ACC112 (cell line): ENCODE measurements around the gene SH3RF3.

ENCODE experiments used
- H2AFZ ChIP-seq: fragments of 200-600 bp; sonication (generic); one replicate; pipeline ENCODE4 v1.6.0; 2017; ENCODE audit warnings: antibody characterized with exemption, low read length; ENCODE audit not compliant: unreplicated experiment
- H3K27ac ChIP-seq: fragments of 200-600 bp; sonication (generic); 2 replicates; pipeline ENCODE4 v1.5.1; 2014; ENCODE audit warnings: low read depth, mild to moderate bottlenecking, antibody characterized with exemption, low read length, moderate library complexity
- H3K27me3 ChIP-seq: fragments of 200-600 bp; sonication (generic); 2 replicates; pipeline ENCODE4 v1.6.1; 2014; ENCODE audit warnings: mild to moderate bottlenecking, antibody characterized with exemption, low read length, moderate library complexity, mixed read lengths; ENCODE audit not compliant: insufficient read depth
- H3K36me3 ChIP-seq: fragments of 200-600 bp; sonication (generic); 2 replicates; pipeline ENCODE4 v1.6.1; 2016; ENCODE audit warnings: mild to moderate bottlenecking, antibody characterized with exemption, low read length, moderate library complexity, mixed read lengths; ENCODE audit not compliant: insufficient read depth
- H3K4me1 ChIP-seq: fragments of 200-600 bp; sonication (generic); one replicate; pipeline ENCODE4 v1.6.1; 2016; ENCODE audit warnings: low read length, mixed read lengths; ENCODE audit not compliant: insufficient read depth, unreplicated experiment, control insufficient read depth
- H3K4me3 ChIP-seq: fragments of 200-600 bp; sonication (generic); 2 replicates; pipeline ENCODE4 v1.5.1; 2014; ENCODE audit warnings: mild to moderate bottlenecking, low read depth, low read length
- H3K79me2 ChIP-seq: fragments of 200-600 bp; sonication (generic); one replicate; pipeline ENCODE4 v1.6.0; 2016; ENCODE audit warnings: low read length; ENCODE audit not compliant: control insufficient read depth, unreplicated experiment, insufficient read depth

SH3RF3 gene

DNA sequence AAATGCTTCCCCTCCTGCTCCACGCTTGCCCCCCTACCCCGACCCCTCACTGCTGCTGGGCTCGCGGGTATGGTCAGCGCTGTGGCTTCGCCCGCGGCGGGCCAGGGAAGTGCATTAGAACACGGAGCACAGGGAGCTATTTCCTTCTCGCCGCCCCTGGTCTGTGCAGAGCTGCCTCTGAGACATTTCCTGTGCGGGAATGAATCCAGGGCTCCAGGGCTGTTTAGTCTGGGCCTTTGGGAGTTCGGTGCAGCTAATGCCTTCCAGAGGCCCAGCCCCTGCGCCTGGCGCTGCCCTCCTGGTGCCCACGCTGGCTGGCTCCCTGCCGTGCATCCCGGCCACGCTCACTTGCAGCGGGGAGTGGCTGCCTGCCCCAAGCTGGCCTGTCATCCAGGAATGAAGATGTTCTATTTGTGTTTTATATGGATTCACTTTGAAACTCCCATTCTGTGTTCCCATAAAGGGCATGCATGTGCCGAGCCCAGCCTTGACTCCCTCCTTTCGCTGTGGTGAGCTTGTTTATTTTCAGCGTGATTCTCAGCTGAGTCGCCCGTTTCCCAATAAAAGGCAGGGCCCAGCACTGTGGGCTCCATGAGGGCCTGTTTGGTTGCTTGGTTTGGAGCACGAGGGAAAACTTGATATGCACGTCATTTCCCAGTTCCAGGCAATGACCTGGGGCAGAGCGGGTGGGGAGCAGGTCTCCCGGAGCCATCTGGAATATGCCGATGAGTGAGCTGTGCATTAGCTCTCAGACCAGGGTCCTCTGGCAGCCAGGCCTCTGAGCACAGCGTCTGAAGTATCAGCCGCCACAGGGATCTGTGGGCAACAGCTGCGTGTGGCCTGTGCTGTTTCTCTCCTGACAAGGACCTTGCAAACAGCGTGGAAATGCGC lies 42.7 kb downstream of the SH3RF3 start:
- peak overlapping the region; percentile 63 for H3K4me3 ChIP-seq

DNA sequence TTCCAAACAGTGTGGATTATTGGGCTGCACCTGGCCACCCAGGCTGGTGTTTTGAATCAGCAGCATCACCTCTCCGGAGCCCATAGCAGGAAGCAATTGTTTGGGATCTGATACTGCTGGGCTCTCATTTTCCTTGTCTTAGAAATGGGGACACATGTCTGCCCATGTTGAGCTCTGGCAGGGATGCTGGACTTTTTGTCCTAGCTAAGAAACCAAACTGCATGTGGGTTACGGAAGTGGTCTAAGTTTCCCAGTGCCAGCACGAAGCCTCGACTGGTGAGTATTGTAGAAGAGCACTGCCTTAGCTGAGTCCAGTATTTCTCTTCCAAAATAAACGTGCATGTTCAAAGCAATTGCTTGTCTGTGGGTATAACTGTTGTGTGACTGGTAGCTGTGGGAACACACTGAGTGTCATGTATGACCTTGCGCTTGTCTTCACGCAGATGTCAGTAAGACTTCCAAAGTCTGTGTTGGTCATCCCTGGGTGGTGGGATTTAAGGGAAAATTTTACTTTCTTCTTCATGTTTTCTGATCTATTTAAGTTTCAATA lies 43.6 kb downstream of the SH3RF3 start:
- Histone ChIP-seq H3K4me3 (peak overlapping the region; percentile 63), H3K79me2 (peaks cover 80% of the 10 kb centered on the region), H3K4me1 (peaks cover 60% of the 10 kb centered on the region), H2AFZ (no peak overlapping the region), H3K36me3 (no peaks in the 10 kb centered on the region), H3K27ac (peak overlapping the region; percentile 96), H3K27me3 (no peaks in the 10 kb centered on the region)

More for the DNA sequence above, 42.7 kb downstream of the SH3RF3 start:
- Histone ChIP-seq H3K4me1 (peaks cover 66% of the 10 kb centered on the region), H2AFZ (no peak overlapping the region), H3K36me3 (no peaks in the 10 kb centered on the region), H3K27ac (peak overlapping the region; percentile 96), H3K27me3 (no peaks in the 10 kb centered on the region), H3K79me2 (peaks cover 76% of the 10 kb centered on the region)

DNA sequence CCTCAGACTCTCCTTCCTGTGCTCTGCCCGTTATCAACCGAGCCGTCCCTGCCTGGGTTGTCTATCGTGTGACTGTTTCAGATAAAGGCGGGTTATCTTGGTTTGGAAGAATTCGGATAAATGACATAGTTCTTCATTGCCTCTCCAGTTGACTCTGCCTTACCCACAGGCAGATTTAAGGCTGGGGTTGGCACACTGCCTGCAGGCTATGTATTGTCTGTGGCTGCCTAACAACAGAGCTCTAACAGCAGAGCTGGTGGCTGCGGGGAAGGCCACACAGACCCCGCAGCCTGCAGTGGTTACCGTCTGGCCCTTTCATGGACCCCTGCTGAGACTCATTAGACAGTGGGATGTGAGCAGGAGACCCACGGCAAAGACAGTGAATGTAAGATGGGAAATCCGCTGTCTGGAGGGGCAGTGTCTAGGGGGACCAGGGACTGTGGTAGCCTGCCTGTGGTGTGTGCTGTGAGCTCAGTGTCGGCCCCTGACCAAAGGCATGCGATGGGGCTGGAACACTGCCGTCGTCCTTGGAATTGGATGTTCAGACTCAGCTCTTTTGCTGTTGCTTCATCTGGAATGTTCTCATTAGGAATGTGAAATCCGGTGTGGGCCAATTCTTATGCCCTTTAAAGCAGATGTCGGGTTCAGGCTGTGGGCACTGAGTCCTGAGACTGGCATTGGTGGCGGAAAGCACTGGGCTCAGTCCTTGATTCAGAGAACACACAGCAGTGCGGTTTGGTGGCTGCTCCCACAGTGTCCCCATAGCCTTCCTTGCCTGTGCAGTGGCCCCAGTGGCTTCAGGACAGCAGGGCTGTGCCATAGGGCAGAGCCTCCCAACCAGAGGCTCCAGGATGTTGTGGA lies 44.5 kb downstream of the SH3RF3 start:
- Histone ChIP-seq H2AFZ (peak overlapping the region; percentile 18), H3K27ac (peak overlapping the region; percentile 96), H3K27me3 (no peaks in the 10 kb centered on the region), H3K36me3 (0 out of 2 replicates have a peak, but pooled peaks cover 2% of the 10 kb centered on the region), H3K4me3 (peak overlapping the region; percentile 63), H3K4me1 (peaks cover 55% of the 10 kb centered on the region), H3K79me2 (peaks cover 80% of the 10 kb centered on the region)

DNA sequence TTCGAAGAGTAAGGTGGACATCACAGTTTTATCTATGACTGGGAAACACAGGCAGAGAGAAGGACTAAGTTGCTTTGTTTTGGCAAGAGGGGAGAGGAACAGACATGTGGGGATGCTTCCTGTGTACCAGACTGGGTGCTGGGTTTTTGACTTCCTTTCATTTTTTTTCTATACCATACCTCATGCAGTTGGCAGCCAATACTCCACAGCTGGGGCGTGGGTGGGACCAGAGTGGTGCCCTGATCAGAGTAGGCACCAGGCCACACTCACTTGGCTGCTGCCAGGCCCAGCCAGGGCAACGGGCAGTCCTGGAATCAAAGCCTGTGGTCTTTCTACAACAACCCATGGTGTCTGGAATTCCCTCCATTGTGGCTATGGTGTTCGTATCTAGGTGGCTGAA lies 45.2 kb downstream of the SH3RF3 start:
- 0 out of 2 replicates have a peak, but pooled peaks cover 3% of the 10 kb centered on the region for H3K36me3 ChIP-seq
- peaks cover 78% of the 10 kb centered on the region for H3K79me2 ChIP-seq
- peak overlapping the region; percentile 63 for H3K4me3 ChIP-seq
- H2AFZ ChIP-seq, result no peak overlapping the region
- H3K27ac ChIP-seq, result peak overlapping the region; percentile 96
- no peaks in the 10 kb centered on the region for H3K27me3 ChIP-seq
- peaks cover 52% of the 10 kb centered on the region for H3K4me1 ChIP-seq

DNA sequence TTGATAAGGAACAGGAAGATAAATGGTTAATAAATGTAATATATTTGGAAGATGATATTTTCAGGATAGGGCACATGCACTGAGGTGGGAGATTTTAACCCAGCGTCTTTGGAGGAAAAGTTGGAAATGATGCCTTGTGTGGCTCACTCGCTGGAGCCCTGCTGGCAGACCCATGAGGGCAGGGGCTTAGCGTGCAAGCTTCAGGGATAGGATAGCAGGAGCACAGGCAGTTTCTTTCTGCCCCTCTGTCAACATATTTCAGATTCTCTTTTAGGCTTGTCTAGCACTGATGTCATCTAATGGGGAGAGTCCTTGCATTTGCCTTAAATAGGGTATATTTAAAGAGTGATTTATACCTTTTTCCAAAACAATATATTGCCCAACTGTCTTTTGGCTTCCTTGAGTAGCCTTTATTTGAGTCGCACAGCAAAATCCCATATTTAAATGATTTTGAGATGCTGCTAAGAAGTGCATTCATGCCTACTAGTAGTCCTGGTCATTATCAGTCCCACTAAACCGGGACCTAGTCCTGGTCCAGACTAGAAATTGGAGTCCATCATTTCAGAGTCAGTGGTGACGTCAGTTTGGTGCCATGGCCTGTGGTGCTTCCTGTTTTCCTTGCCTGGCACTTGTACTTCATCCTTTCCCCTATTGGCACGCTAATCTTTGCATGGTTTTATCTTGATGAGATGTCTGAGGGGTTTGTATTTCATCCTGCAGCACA lies 45.8 kb downstream of the SH3RF3 start:
- peak overlapping the region; percentile 96 for H3K27ac ChIP-seq

DNA sequence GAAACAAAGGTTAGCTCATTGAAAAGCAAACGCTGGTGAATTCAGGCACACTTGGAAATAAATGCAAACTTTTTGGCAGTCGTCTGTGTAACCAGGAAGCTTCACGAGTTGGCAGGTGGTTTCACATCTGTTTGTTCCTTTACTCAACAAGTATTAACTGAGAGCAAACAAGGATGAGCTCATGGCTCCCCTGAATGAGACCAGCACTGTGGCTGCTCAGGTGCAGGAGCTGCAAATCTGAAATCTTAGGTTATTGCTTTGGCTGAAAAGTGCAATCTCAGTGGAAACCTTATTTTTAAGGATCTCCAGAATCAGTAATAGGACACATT lies 46.3 kb downstream of the SH3RF3 start:
- no peak overlapping the region for H3K27ac ChIP-seq
- H3K36me3 ChIP-seq, result peaks cover 7% of the 10 kb centered on the region; the same call in 1 of the 2 replicates
- peaks cover 81% of the 10 kb centered on the region for H3K79me2 ChIP-seq
- no peaks in the 10 kb centered on the region for H3K27me3 ChIP-seq
- H3K4me1 ChIP-seq, result peaks cover 48% of the 10 kb centered on the region
- no peak overlapping the region for H3K4me3 ChIP-seq
- no peak overlapping the region for H2AFZ ChIP-seq

More for the DNA sequence above, 45.8 kb downstream of the SH3RF3 start:
- peaks cover 50% of the 10 kb centered on the region for H3K4me1 ChIP-seq
- H3K79me2 ChIP-seq, result peaks cover 79% of the 10 kb centered on the region
- no peak overlapping the region for H2AFZ ChIP-seq
- H3K27me3 ChIP-seq, result no peaks in the 10 kb centered on the region
- peak overlapping the region; percentile 63; the same call in 1 of the 2 replicates for H3K4me3 ChIP-seq
- H3K36me3 ChIP-seq, result peaks cover 7% of the 10 kb centered on the region; the same call in 1 of the 2 replicates

DNA sequence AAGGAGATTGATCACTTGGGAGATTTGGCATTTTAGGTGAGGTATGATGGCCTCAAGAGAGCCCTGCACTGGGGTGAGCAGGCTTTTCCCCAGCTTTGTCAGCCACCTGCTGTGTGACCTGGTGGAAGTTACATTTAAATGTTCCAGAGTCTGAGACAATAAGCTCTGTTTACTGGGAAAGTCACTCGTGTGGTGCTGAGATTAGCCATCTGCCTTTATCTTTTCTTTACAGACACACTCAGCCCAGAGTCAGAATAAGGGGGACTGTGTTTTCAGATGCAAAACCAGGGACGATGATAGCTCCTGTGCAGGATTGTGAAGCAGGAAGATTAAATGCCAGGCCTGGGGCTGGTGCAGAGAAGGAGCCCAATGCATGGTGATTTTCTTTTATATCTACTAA lies 47.9 kb downstream of the SH3RF3 start:
- Histone ChIP-seq H3K27ac (no peak overlapping the region), H3K79me2 (peaks cover 83% of the 10 kb centered on the region)

DNA sequence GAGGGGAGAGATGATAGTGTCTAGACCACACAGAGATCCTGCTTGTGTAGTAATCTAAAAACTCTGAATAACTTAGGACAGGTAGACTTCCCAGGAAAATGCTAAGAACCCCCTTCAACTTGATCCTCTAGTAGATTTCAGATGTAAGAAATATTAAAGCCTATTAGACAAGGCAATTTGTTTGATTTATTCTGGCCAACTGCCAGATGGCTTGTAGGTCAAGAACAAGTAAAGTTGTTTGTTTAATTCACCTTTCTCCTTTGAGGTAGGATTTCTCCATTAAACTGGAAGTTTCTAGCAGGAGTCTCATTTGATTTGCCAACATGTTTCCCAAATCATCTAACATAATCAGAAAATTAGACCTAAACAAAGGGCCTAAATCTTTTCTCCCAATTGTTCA lies 48.6 kb downstream of the SH3RF3 start:
- no peak overlapping the region for H3K27ac ChIP-seq
- peaks cover 84% of the 10 kb centered on the region for H3K79me2 ChIP-seq

More for the DNA sequence above, 47.9 kb downstream of the SH3RF3 start:
- Histone ChIP-seq H3K4me1 (peaks cover 42% of the 10 kb centered on the region), H2AFZ (no peak overlapping the region), H3K4me3 (no peak overlapping the region), H3K27me3 (no peaks in the 10 kb centered on the region), H3K36me3 (peaks cover 7% of the 10 kb centered on the region; the same call in 1 of the 2 replicates)

DNA sequence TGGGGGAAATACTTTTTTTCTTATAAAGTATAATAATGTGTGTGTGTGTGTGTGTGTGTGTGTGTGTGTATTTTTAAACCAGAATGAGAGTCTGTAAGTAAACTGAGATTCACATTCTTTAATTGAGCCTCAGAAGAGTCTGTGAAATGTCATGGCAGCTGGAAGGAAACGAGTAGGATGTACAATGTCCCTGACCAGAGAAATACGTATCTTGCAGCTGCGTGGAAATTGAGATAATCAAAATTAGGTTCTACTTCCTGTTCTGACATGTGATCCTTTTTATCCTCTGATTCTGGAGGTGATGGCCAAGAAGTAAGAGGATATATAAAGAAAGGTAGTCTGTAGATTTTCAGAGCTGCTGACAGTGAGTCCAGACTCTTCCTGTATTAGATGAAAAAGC lies 50.0 kb downstream of the SH3RF3 start:
- Histone ChIP-seq H3K27me3 (no peaks in the 10 kb centered on the region), H3K79me2 (peaks cover 80% of the 10 kb centered on the region), H2AFZ (no peak overlapping the region)

More for the DNA sequence above, 48.6 kb downstream of the SH3RF3 start:
- Histone ChIP-seq H2AFZ (no peak overlapping the region), H3K36me3 (peaks cover 11% of the 10 kb centered on the region; the same call in 1 of the 2 replicates), H3K4me3 (no peak overlapping the region), H3K27me3 (no peaks in the 10 kb centered on the region), H3K4me1 (peaks cover 39% of the 10 kb centered on the region)

DNA sequence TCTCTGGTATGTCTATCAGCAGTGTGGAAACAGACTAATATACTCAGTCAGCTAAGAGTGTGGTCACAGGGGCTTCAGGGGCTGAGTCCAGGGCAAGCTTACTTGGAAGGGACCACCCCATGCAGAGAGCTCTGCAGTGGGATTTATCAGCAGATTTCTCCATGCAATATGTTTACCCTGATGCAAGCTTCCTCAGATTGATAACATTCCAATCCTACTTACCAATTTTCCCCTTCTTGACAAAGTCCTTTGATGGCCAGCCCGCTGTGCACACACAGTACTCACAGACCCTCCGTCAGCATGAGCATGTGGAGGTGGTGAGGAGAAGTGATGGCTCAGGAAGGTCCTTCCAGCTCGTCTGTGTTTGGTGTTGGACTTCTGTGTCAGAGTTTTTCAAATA lies 51.8 kb downstream of the SH3RF3 start:
- no peak overlapping the region for H3K4me3 ChIP-seq
- H3K79me2 ChIP-seq, result peaks cover 72% of the 10 kb centered on the region
- no peak overlapping the region for H3K27ac ChIP-seq
- H3K27me3 ChIP-seq, result no peaks in the 10 kb centered on the region
- H2AFZ ChIP-seq, result no peak overlapping the region
- peaks cover 11% of the 10 kb centered on the region; the same call in 1 of the 2 replicates for H3K36me3 ChIP-seq
- peaks cover 36% of the 10 kb centered on the region for H3K4me1 ChIP-seq

More for the DNA sequence above, 50.0 kb downstream of the SH3RF3 start:
- Histone ChIP-seq H3K4me3 (no peak overlapping the region), H3K4me1 (peaks cover 32% of the 10 kb centered on the region), H3K27ac (no peak overlapping the region), H3K36me3 (peaks cover 11% of the 10 kb centered on the region; the same call in 1 of the 2 replicates)
